HEK293T (cell line): Measurements from ENCODE around the gene CSGALNACT2.

Experiments
- CTCF ChIA-PET: fragments of 350-600 bp; formaldehyde crosslinking; extraction: SDS; loops from one replicate; lab custom pipeline; 2021; ENCODE audit warnings: antibody characterized with exemption, inconsistent platforms; lab: Yijun Ruan, JAX
- POLR2A ChIA-PET: fragments of 350-600 bp; formaldehyde crosslinking; extraction: SDS; loops from one replicate; lab custom pipeline; 2020; ENCODE audit warnings: antibody characterized with exemption, inconsistent platforms; lab: Yijun Ruan, JAX
- DNase-seq: peaks from one replicate; pipeline ENCODE4 v3.0.0; 2012; ENCODE audit warnings: mixed read lengths; ENCODE audit errors: extremely low spot score
- ARNT ChIP-seq: fragments of 450-650 bp; IDR thresholded peaks from 2 replicates; pipeline ENCODE4 v1.6.1; 2017; ENCODE audit warnings: mild to moderate bottlenecking
- BHLHE40 ChIP-seq: fragments of 450-650 bp; IDR thresholded peaks from 2 replicates; pipeline ENCODE4 v1.6.1; 2016; ENCODE audit warnings: mild to moderate bottlenecking, moderate library complexity, borderline replicate concordance
- CTBP1 ChIP-seq: fragments of 450-650 bp; IDR thresholded peaks from 2 replicates; pipeline ENCODE4 v1.6.1; 2016; ENCODE audit warnings: borderline replicate concordance
- ELF4 ChIP-seq: fragments of 450-650 bp; IDR thresholded peaks from 2 replicates; pipeline ENCODE4 v1.6.1; 2017; ENCODE audit warnings: antibody characterized with exemption
- FOXA1 ChIP-seq: fragments of 450-650 bp; IDR thresholded peaks from 2 replicates; pipeline ENCODE4 v1.6.1; 2016; ENCODE audit warnings: mild to moderate bottlenecking
- FOXK2 ChIP-seq: fragments of 450-650 bp; IDR thresholded peaks from 2 replicates; pipeline ENCODE4 v1.6.1; 2016; ENCODE audit warnings: mild to moderate bottlenecking
- FOXM1 ChIP-seq: fragments of 450-650 bp; IDR thresholded peaks from 2 replicates; pipeline ENCODE4 v1.6.1; 2017; ENCODE audit warnings: mild to moderate bottlenecking, borderline replicate concordance
- HDGF ChIP-seq: fragments of 450-650 bp; IDR thresholded peaks from 2 replicates; pipeline ENCODE4 v1.6.1; 2017; ENCODE audit warnings: antibody characterized with exemption, borderline replicate concordance
- L3MBTL2 ChIP-seq: fragments of 450-650 bp; conservative IDR thresholded peaks from 2 replicates; pipeline ENCODE4 v1.6.1; 2016; ENCODE audit warnings: mild to moderate bottlenecking
- LEF1 ChIP-seq: fragments of 450-650 bp; IDR thresholded peaks from 2 replicates; pipeline ENCODE4 v1.6.1; 2017; ENCODE audit warnings: mild to moderate bottlenecking, borderline replicate concordance
- NFRKB ChIP-seq: fragments of 450-650 bp; IDR thresholded peaks from 2 replicates; pipeline ENCODE4 v1.6.1; 2016; ENCODE audit warnings: mild to moderate bottlenecking, moderate library complexity
- SP1 ChIP-seq: fragments of 450-650 bp; IDR thresholded peaks from 2 replicates; pipeline ENCODE4 v1.6.1; 2017
- SUZ12 ChIP-seq: fragments of 450-650 bp; IDR thresholded peaks from 2 replicates; pipeline ENCODE4 v1.6.1; 2016; ENCODE audit warnings: mild to moderate bottlenecking
- TARDBP ChIP-seq: fragments of 450-650 bp; IDR thresholded peaks from 2 replicates; pipeline ENCODE4 v1.6.1; 2016
- ZNF384 ChIP-seq: fragments of 450-650 bp; IDR thresholded peaks from 2 replicates; pipeline ENCODE4 v1.6.1; 2016
- TF ChIP-seq, protein P1 (sequence below): fragments of 450-650 bp; IDR thresholded peaks from 2 replicates; pipeline ENCODE4 v1.6.1; 2016

CSGALNACT2 gene

DNA sequence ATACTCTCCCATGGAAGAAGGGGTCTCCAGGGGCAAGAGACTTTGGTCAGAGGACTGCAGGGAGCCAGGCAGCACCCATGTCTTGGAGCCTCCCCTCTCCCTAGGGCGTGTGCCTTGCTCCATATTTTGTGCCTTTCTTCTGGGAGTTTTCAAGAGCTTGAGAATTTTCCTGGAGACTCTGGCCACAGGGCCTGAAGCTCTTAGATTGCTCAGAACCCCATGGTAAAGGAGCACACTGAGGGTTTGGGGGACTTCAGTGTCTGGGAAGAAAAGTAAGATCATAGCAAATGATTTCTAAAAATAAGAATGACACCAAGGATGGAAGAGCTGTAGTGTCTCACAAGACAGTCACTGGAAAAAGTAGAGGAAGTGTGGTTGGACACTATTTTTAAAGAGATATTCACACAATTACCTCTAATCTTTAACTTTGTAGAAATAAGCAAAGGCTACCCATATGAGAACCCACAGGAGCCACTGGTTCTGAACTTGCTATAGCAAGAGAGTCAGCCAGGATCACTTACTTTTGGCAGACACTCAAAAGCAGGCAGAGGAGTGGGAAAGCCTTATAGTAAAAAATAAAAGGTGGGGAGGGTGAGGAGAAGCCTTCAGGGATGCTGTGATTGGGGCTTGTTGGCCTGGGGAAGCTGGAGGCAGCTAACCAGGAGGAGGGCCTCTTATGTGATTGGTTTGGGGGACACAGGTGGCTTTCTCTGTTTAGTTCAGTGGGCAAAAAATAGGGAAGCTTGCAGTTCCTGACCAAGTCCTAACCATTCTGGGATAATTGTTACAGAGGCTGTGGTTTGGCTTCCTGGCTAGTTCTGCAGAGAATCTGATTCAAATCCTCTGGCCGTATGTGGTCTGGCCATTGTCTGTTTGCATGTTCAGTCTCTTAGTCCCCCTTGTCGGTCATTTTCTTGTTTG is 5.1 kb upstream of the CSGALNACT2 start:
- TF ChIP-seq, protein P1, sequence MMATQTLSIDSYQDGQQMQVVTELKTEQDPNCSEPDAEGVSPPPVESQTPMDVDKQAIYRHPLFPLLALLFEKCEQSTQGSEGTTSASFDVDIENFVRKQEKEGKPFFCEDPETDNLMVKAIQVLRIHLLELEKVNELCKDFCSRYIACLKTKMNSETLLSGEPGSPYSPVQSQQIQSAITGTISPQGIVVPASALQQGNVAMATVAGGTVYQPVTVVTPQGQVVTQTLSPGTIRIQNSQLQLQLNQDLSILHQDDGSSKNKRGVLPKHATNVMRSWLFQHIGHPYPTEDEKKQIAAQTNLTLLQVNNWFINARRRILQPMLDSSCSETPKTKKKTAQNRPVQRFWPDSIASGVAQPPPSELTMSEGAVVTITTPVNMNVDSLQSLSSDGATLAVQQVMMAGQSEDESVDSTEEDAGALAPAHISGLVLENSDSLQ: no peak
- ChIA-PET CTCF (no interaction called here), POLR2A (interaction anchor here (1.2 kb wide), 1 partner anchor 12 kb away, joined by 3 read pairs; no protein-coding TSS in a partner anchor)
- no peak for DNase-seq

DNA sequence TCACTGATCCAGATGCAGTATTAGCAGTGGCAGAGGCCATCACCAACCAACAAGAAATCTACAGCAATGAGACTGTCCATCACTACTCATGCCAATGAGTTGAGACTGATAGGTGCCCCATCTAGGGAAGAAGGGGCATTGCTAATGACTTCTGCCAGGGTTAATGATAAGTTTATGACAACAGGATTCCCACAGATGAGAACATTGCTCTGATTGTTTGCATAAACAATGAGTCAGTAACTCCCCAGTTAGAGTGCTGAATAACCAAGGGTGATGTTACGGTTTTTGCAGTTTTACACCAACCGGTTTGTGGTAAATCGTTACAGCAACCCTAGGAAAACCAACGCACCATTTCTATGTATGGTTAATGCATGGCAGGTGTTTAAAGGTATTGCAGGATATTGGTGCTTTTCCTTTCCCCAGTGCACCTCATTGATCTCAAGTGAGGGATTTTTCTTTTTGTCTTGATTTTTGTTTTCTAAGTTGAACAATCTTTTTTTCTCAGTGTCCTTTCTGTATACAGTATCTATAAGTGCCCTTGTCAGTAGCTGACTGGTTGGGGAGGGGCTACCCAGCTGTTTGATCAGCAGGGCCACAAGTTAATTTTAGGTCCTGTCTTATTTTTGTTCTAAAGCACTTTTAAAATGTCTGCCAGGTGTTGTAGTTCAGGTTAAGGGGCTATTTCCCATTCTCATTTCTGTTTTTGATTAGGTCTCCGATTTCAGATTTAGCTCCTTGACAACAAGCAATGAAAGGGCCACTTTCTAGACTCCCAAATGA is 3.9 kb upstream of the CSGALNACT2 start:
- no peak for DNase-seq
- TF ChIP-seq FOXA1: no peak
- TF ChIP-seq CTBP1: no peak
- TF ChIP-seq, protein P1: no peak
- TF ChIP-seq ARNT: no peak
- TF ChIP-seq TARDBP: no peak
- TF ChIP-seq L3MBTL2: no peak
- no peak for TF ChIP-seq HDGF
- no peak for TF ChIP-seq SUZ12
- TF ChIP-seq ZNF384: no peak
- no peak for TF ChIP-seq ELF4
- TF ChIP-seq BHLHE40: no peak
- no peak for TF ChIP-seq SP1
- no peak for TF ChIP-seq LEF1
- no peak for TF ChIP-seq NFRKB
- no peak for TF ChIP-seq FOXM1
- TF ChIP-seq FOXK2: no peak
- POLR2A ChIA-PET: interaction anchor here (1.2 kb wide), 1 partner anchor 13 kb away, joined by 3 read pairs; no protein-coding TSS in a partner anchor
- CTCF ChIA-PET: no interaction called here

DNA sequence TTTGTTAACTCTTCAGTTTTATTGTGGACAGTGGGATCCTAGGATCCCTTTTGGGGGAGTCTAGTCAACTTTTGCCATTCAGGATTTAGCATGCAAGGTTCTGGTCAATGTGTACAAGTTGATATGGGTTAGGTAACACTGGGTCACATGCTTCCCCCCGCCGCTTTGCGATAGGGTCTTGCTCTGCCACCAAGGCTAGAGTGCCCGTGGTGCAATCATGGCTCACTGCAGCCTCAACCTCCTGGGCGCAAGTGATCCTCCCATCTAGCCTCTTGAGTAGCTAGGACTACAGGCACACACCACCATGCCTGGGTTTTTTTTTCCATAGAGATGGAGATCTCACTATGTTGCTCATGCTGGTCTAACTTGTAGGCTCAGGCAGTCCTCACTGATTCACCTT is 3.2 kb upstream of the CSGALNACT2 start:
- POLR2A ChIA-PET: no interaction called here

DNA sequence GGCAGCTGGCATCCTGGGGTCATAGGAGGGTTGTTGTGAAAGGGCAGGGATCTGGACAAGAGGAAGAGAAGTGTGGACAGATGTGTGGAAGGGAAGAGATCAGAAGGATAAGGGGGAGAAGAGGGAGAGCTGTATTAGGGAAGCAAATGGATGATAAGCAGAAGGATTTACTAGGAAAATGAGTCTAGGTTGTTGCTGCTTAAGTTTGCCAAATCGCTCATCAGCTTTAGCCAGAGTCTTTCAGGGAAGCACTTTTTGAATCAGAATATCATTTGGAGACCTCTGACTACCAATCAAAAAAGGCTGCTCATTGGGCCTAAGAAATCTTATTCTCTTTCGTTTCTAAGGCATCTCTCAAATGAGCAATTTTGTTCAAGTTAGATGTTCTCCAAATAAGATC is 2.6 kb upstream of the CSGALNACT2 start:
- no peak for DNase-seq
- ChIA-PET POLR2A (no interaction called here), CTCF (no interaction called here)
- no peak for TF ChIP-seq TARDBP
- TF ChIP-seq L3MBTL2: no peak
- TF ChIP-seq NFRKB: no peak
- no peak for TF ChIP-seq ELF4
- no peak for TF ChIP-seq ZNF384
- no peak for TF ChIP-seq HDGF
- TF ChIP-seq, protein P1: no peak
- no peak for TF ChIP-seq SP1
- no peak for TF ChIP-seq BHLHE40
- no peak for TF ChIP-seq LEF1
- TF ChIP-seq SUZ12: no peak
- no peak for TF ChIP-seq ARNT
- TF ChIP-seq FOXA1: no peak
- TF ChIP-seq FOXK2: no peak
- no peak for TF ChIP-seq FOXM1
- TF ChIP-seq CTBP1: no peak

More for the DNA sequence above, 3.2 kb upstream of the CSGALNACT2 start:
- CTCF ChIA-PET: no interaction called here
- TF ChIP-seq TARDBP (no peak), ZNF384 (no peak), HDGF (no peak)
- no peak for DNase-seq

DNA sequence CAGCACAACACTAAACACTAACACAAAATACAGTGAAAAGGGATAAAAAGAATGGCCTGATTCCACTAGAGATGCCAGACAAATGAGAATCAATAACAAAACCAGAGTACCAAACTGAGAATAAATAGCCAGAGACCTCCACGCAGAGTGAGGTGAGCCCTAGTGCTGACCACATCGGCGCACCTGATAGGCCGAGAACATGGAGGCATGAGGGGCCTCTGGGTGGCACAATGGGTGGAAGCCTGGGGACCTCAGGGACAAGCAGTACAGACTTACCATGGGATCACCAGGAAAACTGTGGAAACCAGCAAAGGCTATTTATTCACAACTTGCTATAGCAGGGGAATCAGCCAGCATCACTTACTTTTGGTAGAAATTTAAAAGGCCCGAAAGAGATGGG is 1.8 kb upstream of the CSGALNACT2 start:
- CTCF ChIA-PET: no interaction called here
- TF ChIP-seq FOXM1 (no peak), NFRKB (no peak), ZNF384 (no peak), HDGF (no peak), ELF4 (no peak), SUZ12 (no peak), TARDBP (no peak), CTBP1 (no peak), LEF1 (no peak), SP1 (no peak), L3MBTL2 (no peak), BHLHE40 (no peak), FOXA1 (no peak), FOXK2 (no peak), ARNT (no peak)
- TF ChIP-seq, protein P1: no peak
- DNase-seq: no peak
- POLR2A ChIA-PET: no interaction called here
